Stimulated activated CD8-positive, alpha-beta memory T cell treated with anti-CD3 and anti-CD28 coated beads, Interleukin-2, amount 100 ng/mL, for 1 hour (primary cell): ENCODE results near the gene DNM3.

ENCODE experiments used
- DNase-seq, 2 donors: peaks; one replicate each; pipeline ENCODE4 v3.0.0-alpha.2; 2020; ENCODE audit warnings: low read depth in 2 of 2

The DNM3 gene

DNA sequence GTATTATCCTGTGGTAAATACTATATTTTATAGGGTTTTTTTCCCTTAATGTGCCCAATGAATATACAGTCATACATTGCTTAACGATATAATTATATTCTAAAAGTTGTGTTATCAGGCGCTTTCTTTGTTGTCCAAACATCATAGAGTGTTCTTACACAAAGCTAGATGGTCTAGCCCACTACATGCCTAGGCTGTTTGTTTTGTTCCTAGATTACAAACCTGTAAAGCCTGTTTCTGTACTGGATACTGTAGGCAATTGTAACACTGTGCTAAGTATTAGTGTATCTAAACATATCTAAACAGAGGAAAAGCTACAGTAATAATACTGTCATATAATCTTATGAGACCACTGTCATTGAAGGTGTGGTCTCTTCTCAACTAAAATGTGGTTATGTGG is 336.6 kb downstream of the DNM3 start:
- no peak for DNase-seq

DNA sequence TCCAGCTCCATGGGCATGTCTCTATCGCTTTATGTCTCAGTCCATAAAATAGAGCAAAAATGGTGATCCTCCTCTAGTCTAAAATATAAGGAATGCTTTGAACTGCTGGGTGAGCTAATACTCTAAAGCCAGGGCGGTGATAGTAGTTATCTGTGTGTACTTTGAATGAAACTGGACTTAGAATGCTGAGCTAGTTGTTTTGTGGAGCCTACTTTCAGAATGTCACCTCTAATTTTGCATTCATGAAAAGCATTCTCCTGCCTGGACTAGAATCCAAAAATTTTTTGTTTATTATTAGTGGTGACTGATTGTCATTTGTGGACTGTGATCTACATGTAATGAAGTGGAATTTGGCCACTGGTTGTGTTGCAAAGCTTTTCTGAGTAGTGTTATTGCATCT is 337.6 kb downstream of the DNM3 start:
- DNase-seq = no peak

DNA sequence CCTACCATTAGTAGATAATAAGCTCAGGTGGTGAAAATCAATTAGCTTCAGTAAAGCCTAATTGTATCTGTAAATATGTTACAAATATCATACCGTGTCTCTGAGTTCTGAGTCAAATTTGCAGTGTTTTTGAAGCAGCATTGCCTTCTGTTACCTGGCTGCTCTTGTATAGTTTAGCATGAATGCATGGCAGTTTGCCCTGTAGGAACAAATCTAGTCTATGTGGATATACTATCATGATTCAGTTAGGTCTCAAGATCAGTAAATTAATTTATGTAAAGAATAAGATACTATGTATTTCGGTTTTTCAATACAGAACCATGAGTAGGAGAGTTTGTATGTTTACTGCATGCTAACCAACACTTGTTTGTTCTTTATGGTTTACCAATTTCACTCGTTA is 338.6 kb downstream of the DNM3 start:
- no peak for DNase-seq

- no peak for DNase-seq
These were observed 339.4 kb downstream of the DNM3 start for GRCh38 chr1:172180501-172181285.

DNA sequence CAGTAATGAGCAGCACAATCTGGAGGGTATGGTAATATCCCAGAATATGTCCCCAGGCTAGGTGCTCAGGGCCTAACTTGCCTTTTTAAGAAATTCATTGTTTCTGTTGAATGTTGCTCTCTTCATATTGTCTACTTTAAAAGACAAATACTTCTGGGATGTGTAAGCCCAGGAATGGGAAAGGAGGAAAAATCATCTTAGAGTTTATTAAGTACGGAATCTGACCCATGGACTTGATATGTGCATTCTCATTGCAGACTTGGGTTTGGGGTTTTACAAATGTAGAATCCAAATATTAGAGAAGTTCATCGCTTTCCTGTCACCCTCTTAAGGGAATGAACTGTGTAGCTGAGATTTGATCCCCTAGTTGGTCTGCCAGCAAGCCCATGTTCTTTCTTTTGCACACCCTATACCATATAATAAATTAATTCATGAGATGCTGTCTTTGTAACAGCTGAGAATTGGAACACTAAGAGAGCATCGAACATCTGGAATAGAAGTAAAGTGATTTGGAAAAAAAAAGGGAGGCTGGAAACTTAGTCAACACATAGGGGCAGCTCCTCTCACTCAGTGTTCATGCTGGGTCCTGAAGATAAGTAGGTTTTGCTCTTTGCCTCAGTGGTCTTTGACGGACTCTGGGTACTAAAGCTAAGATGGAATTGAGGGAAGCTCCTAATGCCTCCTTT is 343.4 kb downstream of the DNM3 start:
- no peak for DNase-seq

GRCh38 chr1:172185211-172185610 is 343.9 kb downstream of the DNM3 start:
- no peak for DNase-seq

DNA sequence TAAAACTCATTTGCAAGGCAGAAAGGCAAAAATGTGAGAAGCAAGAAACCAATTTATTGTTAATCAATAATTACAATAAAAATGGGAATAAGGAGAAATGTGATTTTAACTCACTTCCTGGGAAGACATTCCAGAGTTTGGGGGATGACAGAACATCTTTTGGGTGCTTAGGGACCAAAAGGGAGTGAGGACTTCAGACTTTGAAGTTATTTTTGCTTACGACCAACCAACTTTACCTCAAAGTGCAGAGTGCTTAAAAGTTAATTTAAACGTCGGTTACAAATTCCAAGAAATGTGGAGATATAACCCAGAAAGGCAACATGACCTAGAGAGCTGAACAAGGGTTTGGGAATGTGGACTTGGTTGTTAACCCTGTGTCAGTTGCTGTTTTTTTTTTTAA is 344.7 kb downstream of the DNM3 start:
- no peak for DNase-seq

- DNase-seq = no peak
These were observed 360.3 kb downstream of the DNM3 start for GRCh38 chr1:172201572-172201971.

DNA sequence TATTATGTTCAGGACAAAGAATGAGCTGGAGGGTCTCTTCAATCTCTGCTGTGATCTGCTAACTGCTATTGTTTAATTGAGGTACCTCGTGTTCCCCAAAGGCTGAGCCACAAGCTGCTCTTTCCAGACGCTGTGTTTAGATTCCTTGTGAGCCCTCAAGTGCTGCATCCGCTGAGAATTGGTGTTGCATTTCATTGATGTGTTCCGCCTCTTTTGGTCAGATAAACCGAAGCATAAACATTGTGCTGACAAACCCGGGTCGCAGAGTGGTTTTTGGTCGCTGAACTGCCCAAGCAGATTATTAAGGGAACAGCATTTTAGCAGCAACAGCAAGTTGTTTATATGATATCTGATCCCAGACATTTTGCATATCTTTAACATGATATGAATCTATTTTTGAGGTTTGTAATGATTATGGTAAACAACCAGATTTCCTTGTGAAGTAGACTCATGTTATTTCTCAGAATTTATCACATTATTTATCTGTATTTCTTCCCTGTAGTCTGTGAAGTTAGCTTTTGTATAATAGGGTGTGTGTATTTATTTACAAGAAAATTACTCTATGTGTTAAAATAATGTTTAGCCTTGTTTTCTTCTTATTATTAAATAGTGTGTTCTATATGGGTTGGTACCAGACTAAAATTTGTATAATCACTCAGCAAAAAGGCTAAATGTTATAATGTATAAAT is 362.0 kb downstream of the DNM3 start:
- DNase-seq = no peak

- DNase-seq = no peak
These were observed 362.6 kb downstream of the DNM3 start for GRCh38 chr1:172203902-172204301.

- no peak for DNase-seq
These were observed 365.0 kb downstream of the DNM3 start for GRCh38 chr1:172206256-172206655.

GRCh38 chr1:172208635-172209034 is 367.3 kb downstream of the DNM3 start:
- no peak for DNase-seq

GRCh38 chr1:172211221-172211620 is 369.9 kb downstream of the DNM3 start:
- no peak for DNase-seq

GRCh38 chr1:172212124-172212523 is 370.8 kb downstream of the DNM3 start:
- DNase-seq = no peak

DNA sequence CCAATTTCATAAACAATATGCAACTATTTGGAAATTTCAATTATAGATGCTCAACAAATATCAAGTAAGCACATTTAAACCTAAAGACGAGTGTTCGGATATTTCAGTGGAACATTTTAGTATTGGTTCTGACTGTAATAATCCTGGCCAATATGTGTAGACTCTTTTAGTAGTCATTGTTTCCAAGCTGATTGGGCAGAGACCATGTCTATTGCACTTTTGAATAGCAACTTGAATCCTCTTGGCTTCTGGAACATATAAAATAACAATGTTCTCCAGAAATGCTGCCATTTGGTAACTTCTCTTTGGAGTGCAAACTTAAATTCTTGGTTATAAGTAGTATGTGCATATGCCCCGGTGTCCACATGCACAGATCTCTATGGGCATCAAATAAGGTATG is 373.7 kb downstream of the DNM3 start:
- DNase-seq = no peak

- no peak for DNase-seq
These were observed 378.7 kb downstream of the DNM3 start for GRCh38 chr1:172219966-172220365.

DNA sequence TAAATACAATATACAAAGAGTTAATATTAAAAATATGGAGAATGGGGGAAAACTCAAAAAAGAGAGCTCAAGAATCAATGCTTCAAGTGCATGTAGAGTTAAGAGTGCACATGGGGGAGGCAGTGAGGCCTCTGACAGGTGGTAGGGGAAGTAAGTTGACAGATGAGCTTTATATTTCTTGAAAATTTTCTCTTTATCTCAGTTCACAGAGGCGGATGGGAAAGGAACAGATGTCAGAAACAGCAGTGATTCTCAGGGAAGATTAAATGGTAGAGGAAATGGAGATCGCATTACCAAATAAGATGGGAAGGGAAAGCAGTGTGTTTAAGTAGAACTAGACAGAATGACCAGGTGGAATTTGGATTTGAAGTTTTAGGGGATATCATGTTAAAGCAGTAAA is 379.1 kb downstream of the DNM3 start:
- no peak for DNase-seq

- no peak for DNase-seq
These were observed 380.1 kb downstream of the DNM3 start for GRCh38 chr1:172221436-172221835.

DNA sequence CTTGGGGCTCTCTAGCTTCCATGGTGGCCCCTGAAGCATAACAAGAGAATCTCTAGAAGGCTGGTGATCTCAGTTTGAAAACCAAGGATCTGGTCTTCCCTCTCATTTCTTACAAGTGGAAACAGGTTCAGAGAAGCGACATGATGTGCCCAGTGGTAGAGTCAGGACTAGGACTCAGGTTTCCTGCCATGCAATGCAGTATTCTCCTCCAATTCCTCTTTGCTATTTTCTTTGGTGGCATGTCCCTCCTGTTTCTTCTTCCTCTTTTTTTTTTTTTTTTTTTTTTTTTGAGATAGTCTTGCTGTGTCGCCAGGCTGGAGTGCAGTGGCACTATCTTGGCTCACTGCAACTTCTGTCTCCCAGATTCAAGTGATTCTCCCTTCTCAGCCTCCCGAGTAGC is 383.6 kb downstream of the DNM3 start:
- DNase-seq = no peak

DNA sequence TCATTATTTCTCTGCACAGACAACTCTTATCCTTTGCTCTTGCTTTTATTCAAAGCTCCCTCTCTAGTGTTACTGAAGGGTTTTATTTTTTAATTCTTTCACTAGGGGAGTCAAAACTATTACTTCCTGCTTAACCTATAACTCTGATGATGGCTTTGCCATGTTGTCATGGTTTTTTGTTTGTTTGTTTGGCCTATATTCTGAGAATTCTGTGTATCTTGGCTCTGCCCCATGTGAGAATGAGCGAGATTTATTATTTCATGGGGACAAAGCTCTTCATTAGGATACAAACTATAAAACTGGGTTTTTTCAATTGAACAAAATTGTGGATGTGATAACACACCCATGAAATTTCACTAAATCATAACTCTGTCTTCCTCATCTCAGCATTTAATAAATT is 388.6 kb downstream of the DNM3 start:
- no peak for DNase-seq

DNA sequence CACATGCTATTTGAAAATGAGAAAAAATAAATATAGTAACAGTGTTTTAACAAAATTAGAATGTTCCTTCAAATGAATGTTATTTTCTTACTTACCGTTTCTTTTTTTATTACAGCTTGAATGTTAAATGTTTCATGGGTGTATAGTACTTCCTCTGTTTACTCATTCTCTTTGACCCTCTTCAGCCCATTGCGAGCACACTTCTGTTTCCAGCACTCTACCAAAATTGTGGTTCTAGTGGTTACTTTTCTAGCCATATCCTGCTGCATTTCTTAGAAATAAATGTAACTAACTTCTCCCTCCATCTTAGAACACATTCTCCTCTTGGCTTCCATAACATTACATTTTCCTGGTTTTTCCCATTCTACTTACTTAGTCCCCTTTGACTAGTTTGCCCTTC is 389.2 kb downstream of the DNM3 start:
- no peak for DNase-seq

DNA sequence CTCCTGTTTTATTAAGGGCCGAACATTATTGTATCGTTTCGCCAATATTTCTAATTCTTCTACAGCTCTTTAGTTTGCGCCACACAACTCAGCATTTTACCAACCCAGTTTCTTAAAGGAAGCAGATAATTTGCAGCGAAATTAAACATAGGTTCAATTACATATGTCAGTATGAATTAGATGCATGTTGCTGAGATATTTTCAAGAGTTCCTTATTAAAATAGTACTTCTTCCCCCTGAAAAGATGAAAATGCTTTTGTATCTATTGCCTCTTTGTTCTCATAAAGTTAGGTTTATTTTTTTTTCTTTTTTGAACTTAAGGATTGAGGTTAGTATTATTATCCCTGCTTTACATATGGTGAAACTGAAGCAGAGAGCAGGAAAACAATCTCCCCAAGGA is 395.7 kb downstream of the DNM3 start:
- DNase-seq = no peak

DNA sequence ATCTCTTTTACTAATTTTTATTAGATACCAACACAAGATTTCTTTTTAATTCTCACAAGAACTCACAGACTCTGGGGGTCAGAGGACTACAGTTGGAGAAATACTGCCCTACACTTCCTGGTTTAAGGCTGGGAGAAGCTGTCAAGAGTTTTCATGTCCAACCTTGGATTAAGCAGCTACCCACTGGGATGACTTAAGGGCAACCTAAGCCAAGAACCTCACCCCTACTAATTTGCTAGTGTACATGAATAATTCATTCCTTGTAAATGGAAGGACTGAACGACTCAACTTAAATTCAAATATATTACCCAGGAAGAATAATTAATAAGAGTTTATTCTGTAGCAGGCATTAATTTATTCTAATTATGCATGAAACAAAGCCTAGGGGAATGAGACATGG is 396.9 kb downstream of the DNM3 start:
- no peak for DNase-seq
